ENCODE results near the gene TRMU.
A peak's percentile ranks its signal among the peaks of the same experiment; 100 is the strongest.
"Not testable (repeated sequence)": the region's sequence is repeated elsewhere in the genome, so short reads cannot be mapped to it uniquely, and the experiment has no call there.

Gene TRMU

GRCh38 chr22:46388647-46389046 lies 53.1 kb downstream of the TRMU start:
- no peak for DNase-seq (ENCODE audit: low read depth)

GRCh38 chr22:46389081-46389480 lies 53.6 kb downstream of the TRMU start:
- no peak for DNase-seq (ENCODE audit: low read depth)

DNA sequence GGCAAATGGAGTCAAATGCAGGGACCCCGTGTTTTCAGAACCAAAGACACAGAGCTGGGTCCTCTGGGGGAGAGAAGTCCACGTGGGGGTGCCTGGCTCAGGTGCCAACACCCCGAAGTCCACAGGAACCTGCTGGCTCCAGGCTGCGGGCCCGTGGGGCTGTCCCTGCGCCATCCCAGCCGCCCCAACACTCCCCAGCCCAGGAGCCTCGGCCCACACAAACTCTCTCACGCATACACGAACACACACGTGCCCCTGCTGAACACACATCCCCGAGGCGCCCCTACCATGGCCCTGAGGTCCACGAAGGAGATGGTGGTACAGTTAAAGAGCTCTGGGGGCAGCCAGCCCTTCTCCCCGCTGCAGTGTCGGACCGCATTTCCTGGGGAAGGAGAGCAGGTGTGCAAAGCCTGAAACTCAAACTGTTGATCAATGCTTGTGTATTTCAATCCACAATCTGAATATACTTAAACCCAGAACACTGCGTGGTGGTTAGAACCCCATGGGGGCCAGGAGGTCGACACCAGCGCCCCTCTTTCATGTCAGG lies 54.7 kb downstream of the TRMU start:
- no peak for DNase-seq (ENCODE audit: low read depth)

DNA sequence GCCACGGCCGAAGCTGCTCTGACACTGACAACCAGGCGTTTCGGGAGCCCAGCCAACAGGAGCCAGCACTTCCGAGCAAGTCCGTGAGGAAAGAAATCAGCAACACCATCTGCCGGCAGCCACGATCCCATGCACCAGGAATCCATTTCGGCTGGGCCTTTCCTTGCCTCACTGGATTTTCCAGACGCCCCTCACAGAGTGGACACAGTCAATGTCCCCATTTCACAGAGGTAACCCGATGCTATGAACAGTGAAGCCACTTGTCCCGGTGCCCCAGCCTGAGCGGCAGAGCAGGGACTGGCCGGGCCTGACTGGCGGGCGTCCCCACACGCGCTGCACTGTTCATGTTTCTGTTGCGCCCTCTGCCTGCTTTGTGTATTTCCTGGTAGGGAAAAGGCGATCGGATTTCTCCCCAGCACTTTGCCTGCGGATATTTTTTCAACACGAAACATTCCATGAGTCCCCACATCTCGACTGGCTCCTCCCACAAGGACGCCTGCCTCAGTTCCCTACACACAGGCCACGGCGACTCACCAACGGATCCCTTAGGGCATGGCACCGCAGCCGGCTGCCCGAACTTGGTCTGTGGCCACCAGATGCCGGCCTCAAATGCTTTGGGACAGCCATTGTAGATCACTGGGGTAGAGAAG lies 55.3 kb downstream of the TRMU start:
- DNase-seq (ENCODE audit: low read depth) = peak; percentile 65

DNA sequence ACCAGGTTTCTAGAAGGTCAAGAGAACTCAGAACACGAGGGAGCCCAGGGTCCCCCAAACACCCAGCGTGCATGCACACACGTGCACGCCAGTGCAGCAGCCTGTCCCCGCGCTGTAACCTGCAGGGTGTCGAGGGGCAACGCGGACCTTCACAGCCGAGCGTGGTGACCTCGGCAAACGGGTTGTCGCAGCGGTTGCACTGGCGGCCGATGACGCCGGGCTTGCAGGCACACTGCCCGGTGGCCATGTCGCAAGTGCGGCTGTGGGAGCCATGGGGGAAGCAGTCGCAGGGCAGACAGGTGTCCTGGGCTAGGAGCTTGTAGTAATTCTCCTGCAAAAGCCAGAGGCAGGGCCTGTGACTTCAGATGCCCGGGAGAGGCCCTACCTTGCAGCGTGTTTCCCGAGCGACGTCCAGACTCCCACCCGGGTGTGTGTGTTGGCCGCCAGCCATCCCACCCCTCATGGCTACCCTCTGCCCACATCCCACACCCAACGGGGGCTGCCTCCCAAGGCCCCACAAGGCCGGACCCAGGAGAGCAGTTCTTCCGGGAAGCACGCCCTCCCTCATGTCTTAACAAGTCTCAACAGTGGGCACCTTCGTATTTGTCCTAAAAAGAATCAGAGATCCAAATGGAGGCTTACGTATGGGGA lies 56.1 kb downstream of the TRMU start:
- no peak for DNase-seq (ENCODE audit: low read depth)

- DNase-seq (ENCODE audit: low read depth) = no peak
Measured at GRCh38 chr22:46392137-46392844, 56.8 kb downstream of the TRMU start.

- DNase-seq (ENCODE audit: low read depth) = no peak
Measured at GRCh38 chr22:46393873-46394272, 58.4 kb downstream of the TRMU start.

DNA sequence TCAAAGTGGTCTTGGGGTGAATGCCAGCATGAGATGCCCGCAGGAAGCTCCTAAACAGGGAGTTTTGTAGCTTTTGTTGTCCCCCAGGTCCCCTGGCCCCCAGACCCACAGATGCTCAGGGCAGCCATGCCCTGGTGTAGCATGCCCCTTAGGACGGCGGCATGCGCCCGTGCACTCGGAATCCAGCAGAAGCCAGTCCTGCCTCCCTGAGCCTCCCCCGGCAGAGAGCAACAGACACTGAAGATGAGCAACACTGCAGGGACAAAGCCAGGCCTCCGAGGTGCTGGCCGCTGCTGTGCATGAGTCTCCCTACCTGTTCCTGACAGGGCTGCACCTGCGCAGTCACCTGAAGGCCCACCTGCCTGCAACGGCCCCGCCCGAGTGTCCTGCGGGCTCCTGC lies 59.1 kb downstream of the TRMU start:
- no peak for DNase-seq (ENCODE audit: low read depth)

DNA sequence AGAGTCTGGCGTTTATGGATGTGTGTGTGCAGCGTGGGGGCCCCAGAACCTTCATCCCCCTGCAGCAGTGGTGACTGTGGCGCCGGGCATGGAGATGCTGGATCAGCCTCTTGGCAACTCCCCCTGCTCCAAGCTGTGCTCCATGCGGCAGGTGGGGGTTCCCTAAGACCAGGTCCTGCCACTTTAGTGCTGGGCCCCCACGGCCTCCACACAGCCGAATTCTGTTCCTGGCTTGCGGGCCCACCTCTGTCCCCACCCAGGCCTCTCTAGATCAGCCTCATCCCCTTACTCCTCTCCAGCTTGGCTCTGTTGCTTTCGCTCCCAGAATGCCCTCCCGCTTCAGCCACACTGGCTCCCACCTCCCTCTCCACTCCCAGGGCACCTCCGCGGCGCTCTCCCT lies 59.6 kb downstream of the TRMU start:
- no peak for DNase-seq (ENCODE audit: low read depth)

GRCh38 chr22:46397049-46397448 lies 61.5 kb downstream of the TRMU start:
- DNase-seq (ENCODE audit: low read depth) = not testable (repeated sequence)

DNA sequence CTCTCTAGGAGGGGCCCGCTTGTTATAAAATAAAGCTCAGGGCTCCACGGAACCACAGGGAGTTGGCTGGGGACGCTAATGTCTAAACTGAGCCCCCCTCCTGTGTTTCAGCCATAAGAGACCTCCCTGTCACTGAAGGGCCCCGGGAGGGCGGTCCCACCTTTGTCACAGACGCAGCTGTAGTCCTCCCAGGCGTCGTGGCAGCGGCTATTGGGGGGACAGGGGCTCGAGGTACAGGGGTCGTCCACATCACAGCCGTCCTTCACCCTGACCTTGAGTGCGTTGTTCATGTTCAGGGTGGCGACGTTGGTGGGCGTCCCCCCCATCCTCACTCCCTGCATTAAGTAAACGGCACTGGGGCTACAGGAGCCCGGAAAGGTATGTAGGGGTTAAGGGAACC lies 62.0 kb downstream of the TRMU start:
- DNase-seq (ENCODE audit: low read depth) = no peak

DNA sequence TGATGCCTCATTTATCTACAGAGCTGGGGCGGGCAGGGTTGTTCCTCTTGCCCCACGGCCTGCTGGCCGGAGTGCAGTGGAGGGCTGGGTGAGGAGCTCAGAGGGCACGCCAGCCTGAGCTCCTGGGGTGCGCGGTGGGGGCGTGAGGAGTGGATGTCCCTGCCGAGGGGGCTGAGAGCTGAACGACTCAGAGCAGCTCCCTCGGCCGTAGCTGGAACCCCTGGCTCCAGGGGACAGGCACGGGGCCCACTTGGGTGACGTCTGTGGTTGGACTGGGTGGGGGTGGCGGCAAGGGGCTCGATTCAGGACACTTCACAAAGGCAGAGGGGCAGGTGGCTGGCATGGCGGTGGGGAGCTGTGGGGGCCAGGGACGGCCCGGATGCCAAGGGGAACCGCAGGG lies 62.4 kb downstream of the TRMU start:
- no peak for DNase-seq (ENCODE audit: low read depth)

DNA sequence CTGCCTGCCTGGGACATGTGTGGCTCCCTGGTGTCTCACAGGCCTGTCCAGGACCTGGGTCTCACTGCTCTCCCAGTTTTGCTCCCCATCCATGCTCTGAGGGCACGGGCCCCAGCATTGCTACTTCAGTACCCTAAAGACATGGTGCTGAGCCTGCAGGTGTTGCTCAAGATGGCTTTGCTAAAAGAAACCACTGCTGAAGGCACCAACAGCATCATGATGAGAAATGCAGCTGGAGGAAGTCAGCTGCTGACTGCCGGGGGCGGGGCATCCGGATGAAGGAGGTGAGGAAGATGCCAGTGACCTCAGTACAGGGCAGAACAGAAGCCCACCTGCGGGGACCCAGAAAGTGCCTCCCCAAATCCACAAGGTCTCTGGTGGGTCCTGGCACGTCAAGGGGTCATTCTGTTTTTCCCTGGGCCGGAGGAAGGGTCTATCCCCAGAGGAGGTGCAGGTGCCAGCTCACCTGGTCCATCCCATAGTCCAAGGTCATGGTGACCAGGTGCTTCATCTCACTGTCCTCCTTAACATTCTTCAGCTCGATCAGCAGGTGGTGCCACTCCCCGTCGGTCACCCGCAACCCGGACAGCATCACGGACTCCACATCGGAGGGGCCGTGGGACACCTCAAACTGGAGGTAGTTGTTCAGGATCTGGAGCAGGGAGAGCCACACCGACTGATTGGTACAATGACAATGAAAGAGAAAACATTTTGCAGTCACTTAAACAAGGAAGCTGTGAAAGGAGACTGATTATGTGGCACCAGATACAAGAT lies 63.9 kb downstream of the TRMU start:
- no peak for DNase-seq (ENCODE audit: low read depth)

GRCh38 chr22:46401370-46401769 lies 65.9 kb downstream of the TRMU start:
- DNase-seq (ENCODE audit: low read depth) = no peak

- no peak for DNase-seq (ENCODE audit: low read depth)
Measured at GRCh38 chr22:46402505-46402904, 67.0 kb downstream of the TRMU start.

DNA sequence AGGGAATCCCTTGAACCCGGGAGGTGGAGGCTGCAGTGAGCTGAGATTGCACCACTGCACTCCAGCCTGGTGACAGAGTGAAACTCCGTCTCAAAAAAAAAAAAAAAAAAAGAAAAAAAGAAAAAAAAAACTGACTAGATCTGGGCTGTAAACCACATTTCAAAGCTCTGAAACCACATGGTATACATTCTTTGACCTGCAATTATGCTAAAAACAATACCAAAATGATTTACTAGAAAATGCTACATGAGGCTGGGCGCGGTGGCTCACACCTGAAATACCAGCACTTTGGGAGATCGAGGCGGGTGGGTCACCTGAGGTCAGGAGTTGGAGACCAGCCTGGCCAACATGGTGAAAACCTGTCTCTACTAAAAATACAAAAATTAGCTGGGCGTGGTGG lies 68.4 kb downstream of the TRMU start:
- not testable (repeated sequence) for DNase-seq (ENCODE audit: low read depth)

GRCh38 chr22:46405901-46406300 lies 70.4 kb downstream of the TRMU start:
- DNase-seq (ENCODE audit: low read depth) = no peak

GRCh38 chr22:46406349-46406748 lies 70.8 kb downstream of the TRMU start:
- DNase-seq (ENCODE audit: low read depth) = no peak

DNA sequence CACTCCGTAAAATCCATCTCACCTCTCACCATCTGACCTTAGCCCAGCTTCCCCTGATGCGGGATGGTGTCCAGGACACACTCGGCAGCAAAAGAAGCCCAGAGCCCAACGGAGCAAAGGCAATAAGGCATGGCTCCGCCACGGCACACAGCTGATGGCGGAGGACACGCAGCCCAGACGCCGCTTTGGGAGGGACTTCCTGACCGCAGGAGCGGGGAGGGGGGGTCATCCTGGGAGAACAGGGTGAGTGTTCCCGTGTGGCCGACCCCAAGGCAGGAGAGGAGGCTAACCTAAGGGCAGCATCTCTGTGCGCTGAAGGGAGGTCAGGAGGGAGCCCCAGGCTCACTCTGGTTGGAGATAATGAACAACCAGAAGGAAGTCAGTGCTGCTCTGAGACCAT lies 71.3 kb downstream of the TRMU start:
- DNase-seq (ENCODE audit: low read depth) = no peak
